ENCODE data around the gene RTRAF. TPM values are rescaled to one million over a fixed set of nuclear protein-coding genes. Genes with fewer than 3 reads are reported as not detected.

Gene RTRAF
- total and polyA plus RNA-seq, 9 of the 15 experiments (the other 6 are each of a cell fraction or from before 2014, with no cell fraction given), result 126 to 204 (median 155) TPM

DNA sequence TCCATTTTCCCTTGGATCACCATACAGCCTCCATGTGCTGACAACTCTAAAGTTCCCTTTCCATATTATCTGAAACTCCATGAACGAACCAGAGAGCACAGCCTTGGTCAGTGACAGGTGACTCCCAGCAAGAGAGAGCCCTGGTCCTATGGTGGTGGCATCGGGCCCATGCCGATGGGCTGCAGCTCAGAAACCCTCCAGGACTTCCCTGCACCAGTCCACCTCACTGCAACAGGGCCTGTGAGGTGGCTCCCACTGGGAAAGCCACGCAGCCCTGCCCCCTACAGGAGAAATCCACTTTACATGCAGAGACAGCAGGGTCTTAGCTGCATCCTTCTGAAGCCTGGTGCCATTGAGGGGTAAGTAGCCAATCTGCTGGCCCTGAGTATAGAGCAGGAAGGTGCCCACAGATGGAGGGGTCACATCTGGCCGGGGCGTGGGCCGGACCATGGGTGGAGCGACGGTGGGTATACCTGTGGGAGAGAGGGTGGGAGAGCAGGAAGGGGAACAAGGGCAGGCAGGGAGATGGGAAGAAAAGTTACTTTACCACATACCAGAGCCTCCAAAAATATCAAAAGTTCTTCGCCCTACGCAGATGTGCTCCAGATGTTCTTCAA lies 24.7 kb downstream of the RTRAF start:
- H3K9ac ChIP-seq (ENCODE audit: insufficient read depth in 1 of 2, low read depth in 2 of 2, low read length in 2 of 2), result no peak overlapping the region
- TF ChIP-seq, protein P1, sequence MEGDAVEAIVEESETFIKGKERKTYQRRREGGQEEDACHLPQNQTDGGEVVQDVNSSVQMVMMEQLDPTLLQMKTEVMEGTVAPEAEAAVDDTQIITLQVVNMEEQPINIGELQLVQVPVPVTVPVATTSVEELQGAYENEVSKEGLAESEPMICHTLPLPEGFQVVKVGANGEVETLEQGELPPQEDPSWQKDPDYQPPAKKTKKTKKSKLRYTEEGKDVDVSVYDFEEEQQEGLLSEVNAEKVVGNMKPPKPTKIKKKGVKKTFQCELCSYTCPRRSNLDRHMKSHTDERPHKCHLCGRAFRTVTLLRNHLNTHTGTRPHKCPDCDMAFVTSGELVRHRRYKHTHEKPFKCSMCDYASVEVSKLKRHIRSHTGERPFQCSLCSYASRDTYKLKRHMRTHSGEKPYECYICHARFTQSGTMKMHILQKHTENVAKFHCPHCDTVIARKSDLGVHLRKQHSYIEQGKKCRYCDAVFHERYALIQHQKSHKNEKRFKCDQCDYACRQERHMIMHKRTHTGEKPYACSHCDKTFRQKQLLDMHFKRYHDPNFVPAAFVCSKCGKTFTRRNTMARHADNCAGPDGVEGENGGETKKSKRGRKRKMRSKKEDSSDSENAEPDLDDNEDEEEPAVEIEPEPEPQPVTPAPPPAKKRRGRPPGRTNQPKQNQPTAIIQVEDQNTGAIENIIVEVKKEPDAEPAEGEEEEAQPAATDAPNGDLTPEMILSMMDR (IDR thresholded peaks at IDR 0.05 in 2 of 3, conservative IDR thresholded peaks at IDR 0.05 in 1 of 3; ENCODE audit: insufficient read depth in 2 of 3, low read depth in 1 of 3, low read length in 3 of 3), result peak; percentile 29 to 46 (median 37); a peak in 3 of 6 replicates
- no peak for TF ChIP-seq HNRNPH1 (optimal IDR thresholded peaks at IDR 0.05; ENCODE audit: low read depth, low read length)
- TF ChIP-seq, protein P2, sequence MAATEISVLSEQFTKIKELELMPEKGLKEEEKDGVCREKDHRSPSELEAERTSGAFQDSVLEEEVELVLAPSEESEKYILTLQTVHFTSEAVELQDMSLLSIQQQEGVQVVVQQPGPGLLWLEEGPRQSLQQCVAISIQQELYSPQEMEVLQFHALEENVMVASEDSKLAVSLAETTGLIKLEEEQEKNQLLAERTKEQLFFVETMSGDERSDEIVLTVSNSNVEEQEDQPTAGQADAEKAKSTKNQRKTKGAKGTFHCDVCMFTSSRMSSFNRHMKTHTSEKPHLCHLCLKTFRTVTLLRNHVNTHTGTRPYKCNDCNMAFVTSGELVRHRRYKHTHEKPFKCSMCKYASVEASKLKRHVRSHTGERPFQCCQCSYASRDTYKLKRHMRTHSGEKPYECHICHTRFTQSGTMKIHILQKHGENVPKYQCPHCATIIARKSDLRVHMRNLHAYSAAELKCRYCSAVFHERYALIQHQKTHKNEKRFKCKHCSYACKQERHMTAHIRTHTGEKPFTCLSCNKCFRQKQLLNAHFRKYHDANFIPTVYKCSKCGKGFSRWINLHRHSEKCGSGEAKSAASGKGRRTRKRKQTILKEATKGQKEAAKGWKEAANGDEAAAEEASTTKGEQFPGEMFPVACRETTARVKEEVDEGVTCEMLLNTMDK (IDR thresholded peaks at IDR 0.05; ENCODE audit: borderline replicate concordance, insufficient read depth, low read depth, low read length, poor library complexity, severe bottlenecking), result peak; percentile 13
- no peak for TF ChIP-seq ZFP36 (IDR thresholded peaks at IDR 0.05; ENCODE audit: low read depth, low read length, partially characterized antibody)
- no peak overlapping the region for H3K27ac ChIP-seq (ENCODE audit: extremely low read depth, low read depth, low read length)
- H3K4me3 ChIP-seq, result no peak overlapping the region
- no peak overlapping the region for H2AFZ ChIP-seq (ENCODE audit: low read depth, low read length)
- H3K9me3 ChIP-seq (replicated peaks; ENCODE audit: control insufficient read depth, insufficient read depth, low read depth, low read length), result no peaks in the 10 kb centered on the region
- H4K20me1 ChIP-seq (replicated peaks; ENCODE audit: control insufficient read depth, insufficient read depth, low read length), result no peaks in the 10 kb centered on the region
- POLR2A ChIA-PET, result interaction anchor here (0.9 to 1.2 kb wide), 2 partner anchors 14 to 29 kb away, joined by 3 to 4 read pairs; no protein-coding TSS in a partner anchor
- ATAC-seq (peak; percentile 79), FAIRE-seq (no peak), DNase-seq (ENCODE audit: extremely low read depth in 1 of 4, low spot score in 3 of 4) (peak; percentile 11 to 33 (median 24))
- H3K36me3 ChIP-seq (ENCODE audit: control insufficient read depth, insufficient read depth, low read length), result peaks cover 24% of the 10 kb centered on the region; the same call in 1 of the 3 replicates
- WGBS (ENCODE audit: insufficient coverage, low coverage, missing lambda C conversion rate), result 46% methylated on average over 5 of the region's 11 CpGs
- no peaks in the 10 kb centered on the region for H3K9me1 ChIP-seq (ENCODE audit: control insufficient read depth, insufficient read depth, low read length)
- in situ Hi-C loops (cut with MboI), result no loop called here
- intact Hi-C loops (cut with micrococcal nuclease), result no loop called here
- no peak overlapping the region for H3K4me2 ChIP-seq (ENCODE audit: insufficient read depth, low read length)
- no TSS peak for BruUV-seq (replicated peaks)
- no peaks in the 10 kb centered on the region for H3K79me2 ChIP-seq (ENCODE audit: control insufficient read depth, insufficient read depth, low read length)
- H3K4me1 ChIP-seq (replicated peaks in 1 of 2; ENCODE audit: control insufficient read depth in 2 of 2, insufficient read depth in 2 of 2, low read length in 2 of 2), result no peaks in the 10 kb centered on the region; a peak in 2 of 5 replicates
- CTCF ChIA-PET (ENCODE audit: low intra/inter-chr PET ratio), result no interaction called here
- H3K27me3 ChIP-seq (ENCODE audit: control insufficient read depth in 2 of 2, insufficient read depth in 2 of 2, low read length in 2 of 2), result no peaks in the 10 kb centered on the region

All from K562 (cell line).